Tibial nerve (tissue), 4 donors: ENCODE results near the gene PIK3CB.

Experiments used
- EP300 ChIP-seq, 2 donors: sonication (generic); formaldehyde crosslinking; IDR thresholded peaks; one replicate each; pipeline ENCODE4 v1.6.1; 2017; ENCODE audit warnings: antibody characterized with exemption in 2 of 2, mild to moderate bottlenecking in 1 of 2
- POLR2A ChIP-seq, 2 donors: fragments of 450-650 bp; IDR thresholded peaks; one replicate each; pipeline ENCODE4 v1.6.1; 2017; ENCODE audit warnings: antibody characterized with exemption in 2 of 2, mild to moderate bottlenecking in 2 of 2, moderate library complexity in 2 of 2
- TF ChIP-seq, protein P1 (sequence below), 5 experiments: fragments of 200-600 bp in 3 of 5; fragments of 450-650 bp in 2 of 5; sonication (generic) in 3 of 5; IDR thresholded peaks; one replicate each; pipeline ENCODE4 v1.5.1; 2016 to 2019; ENCODE audit warnings: antibody characterized with exemption in 5 of 5, mild to moderate bottlenecking in 3 of 5, moderate library complexity in 2 of 5

- TF ChIP-seq EP300 (IDR thresholded peaks at IDR 0.05), result no peak
- TF ChIP-seq, protein P1, sequence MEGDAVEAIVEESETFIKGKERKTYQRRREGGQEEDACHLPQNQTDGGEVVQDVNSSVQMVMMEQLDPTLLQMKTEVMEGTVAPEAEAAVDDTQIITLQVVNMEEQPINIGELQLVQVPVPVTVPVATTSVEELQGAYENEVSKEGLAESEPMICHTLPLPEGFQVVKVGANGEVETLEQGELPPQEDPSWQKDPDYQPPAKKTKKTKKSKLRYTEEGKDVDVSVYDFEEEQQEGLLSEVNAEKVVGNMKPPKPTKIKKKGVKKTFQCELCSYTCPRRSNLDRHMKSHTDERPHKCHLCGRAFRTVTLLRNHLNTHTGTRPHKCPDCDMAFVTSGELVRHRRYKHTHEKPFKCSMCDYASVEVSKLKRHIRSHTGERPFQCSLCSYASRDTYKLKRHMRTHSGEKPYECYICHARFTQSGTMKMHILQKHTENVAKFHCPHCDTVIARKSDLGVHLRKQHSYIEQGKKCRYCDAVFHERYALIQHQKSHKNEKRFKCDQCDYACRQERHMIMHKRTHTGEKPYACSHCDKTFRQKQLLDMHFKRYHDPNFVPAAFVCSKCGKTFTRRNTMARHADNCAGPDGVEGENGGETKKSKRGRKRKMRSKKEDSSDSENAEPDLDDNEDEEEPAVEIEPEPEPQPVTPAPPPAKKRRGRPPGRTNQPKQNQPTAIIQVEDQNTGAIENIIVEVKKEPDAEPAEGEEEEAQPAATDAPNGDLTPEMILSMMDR (IDR thresholded peaks at IDR 0.05), result no peak
- TF ChIP-seq POLR2A (IDR thresholded peaks at IDR 0.05), result no peak
Observed at GRCh38 chr3:138690036-138690435, 144.7 kb downstream of the PIK3CB start.
